Measurements from ENCODE around the gene KIAA1549.
"Not testable (repeated sequence)": the region's sequence is repeated elsewhere in the genome, so short reads cannot be mapped to it uniquely, and the experiment has no call there.

Gene KIAA1549

GRCh38 chr7:138798836-138799235 is 182.4 kb downstream of the KIAA1549 start:
- no peak for DNase-seq

- DNase-seq = no peak
Observed at GRCh38 chr7:138797715-138798320, 183.4 kb downstream of the KIAA1549 start, which contains the start of the genes ATP6V0A4 and TMEM213. TSS of gene ATP6V0A4 (minus strand) at chr7:138798196. CDS start at chr7:138771247, 26,949 bp downstream. TSS of gene TMEM213 (plus strand) at chr7:138797994. CDS start at chr7:138798105, 111 bp downstream.

- not testable (repeated sequence) for DNase-seq
Observed at GRCh38 chr7:138797046-138797445, 184.1 kb downstream of the KIAA1549 start.

- DNase-seq = no peak
Observed at GRCh38 chr7:138796038-138796615, 185.1 kb downstream of the KIAA1549 start.

GRCh38 chr7:138785587-138786437 is 195.4 kb downstream of the KIAA1549 start:
- no peak for DNase-seq

GRCh38 chr7:138784692-138785091 is 196.5 kb downstream of the KIAA1549 start:
- no peak for DNase-seq
